Activated CD4-positive, alpha-beta T cell treated with anti-CD3 and anti-CD28 coated beads, Interleukin-2, amount 10 ng/mL, durations not matched to agents 24 days and 14 days (primary cell): Measurements from ENCODE around the gene PDS5A. TPM values are rescaled to one million over a fixed set of nuclear protein-coding genes. Genes with fewer than 3 reads are reported as not detected.

Experiments
- DNase-seq: peaks from one replicate; pipeline ENCODE4 v3.0.0; 2022
- H3K27ac Mint-ChIP-seq: one replicate; pipeline ENCODE4 v1.8.0; 2022; ENCODE audit warnings: mild to moderate bottlenecking, mixed read lengths
- H3K27me3 Mint-ChIP-seq: one replicate; pipeline ENCODE4 v1.8.0; 2022; ENCODE audit warnings: mixed read lengths
- H3K36me3 Mint-ChIP-seq: one replicate; pipeline ENCODE4 v1.8.0; 2022; ENCODE audit warnings: low read depth, mild to moderate bottlenecking, mixed read lengths
- H3K4me1 Mint-ChIP-seq: one replicate; pipeline ENCODE4 v1.8.0; 2021; ENCODE audit warnings: mixed read lengths
- H3K4me3 Mint-ChIP-seq: one replicate; pipeline ENCODE4 v1.8.0; 2022; ENCODE audit warnings: mild to moderate bottlenecking, moderate library complexity, mixed read lengths
- H3K9me3 Mint-ChIP-seq: one replicate; pipeline ENCODE4 v1.8.0; 2021; ENCODE audit warnings: mixed read lengths
- intact Hi-C: fragments of 100-400 bp; cut with micrococcal nuclease; formaldehyde crosslinking; loops from one replicate; pipeline ENCODE4 v1.15.1; 2023
- total RNA-seq: library from RNA; stranded (reverse); gene quantifications from 2 replicates; pipeline ENCODE4 v1.2.3, GENCODE V29; 2022

Gene PDS5A
- total RNA-seq, 1 donor from 2014 or later: 128 TPM

GRCh38 chr4:39941682-39942217 is 36.0 kb downstream of the PDS5A start:
- no peak overlapping the region for H3K27ac Mint-ChIP-seq
- no peak overlapping the region for H3K4me3 Mint-ChIP-seq
- H3K27me3 Mint-ChIP-seq: no peaks in the 10 kb centered on the region
- intact Hi-C loops: no loop called here
- H3K9me3 Mint-ChIP-seq: no peaks in the 10 kb centered on the region
- H3K4me1 Mint-ChIP-seq: peaks cover 30% of the 10 kb centered on the region
- DNase-seq: no peak
- peaks cover 14% of the 10 kb centered on the region for H3K36me3 Mint-ChIP-seq

GRCh38 chr4:39937683-39938268 is 39.9 kb downstream of the PDS5A start:
- peaks cover 39% of the 10 kb centered on the region for H3K4me1 Mint-ChIP-seq

GRCh38 chr4:39936565-39937418 is 40.9 kb downstream of the PDS5A start:
- Mint-ChIP-seq H3K4me1 (peaks cover 42% of the 10 kb centered on the region), H3K4me3 (no peak overlapping the region), H3K27me3 (no peaks in the 10 kb centered on the region)

More at GRCh38 chr4:39937683-39938268, 39.9 kb downstream of the PDS5A start:
- Mint-ChIP-seq H3K27ac (peak overlapping the region; percentile 35), H3K36me3 (peaks cover 22% of the 10 kb centered on the region), H3K27me3 (no peaks in the 10 kb centered on the region), H3K4me3 (no peak overlapping the region), H3K9me3 (no peaks in the 10 kb centered on the region)
- intact Hi-C loops: no loop called here
- DNase-seq: no peak

GRCh38 chr4:39933671-39934590 is 43.8 kb downstream of the PDS5A start:
- Mint-ChIP-seq H3K4me1 (peaks cover 42% of the 10 kb centered on the region), H3K27me3 (no peaks in the 10 kb centered on the region), H3K27ac (peak overlapping the region; percentile 37), H3K4me3 (peak overlapping the region; percentile 21), H3K9me3 (no peaks in the 10 kb centered on the region), H3K36me3 (peaks cover 29% of the 10 kb centered on the region)
- intact Hi-C loops: loop anchor here (2.0 kb wide), 1 partner anchor 43 kb away; the partner anchor contains the start of gene PDS5A
- DNase-seq: no peak

More at GRCh38 chr4:39936565-39937418, 40.9 kb downstream of the PDS5A start:
- Mint-ChIP-seq H3K36me3 (peaks cover 27% of the 10 kb centered on the region), H3K27ac (no peak overlapping the region), H3K9me3 (no peaks in the 10 kb centered on the region)
- intact Hi-C loops: no loop called here
- no peak for DNase-seq

- H3K4me1 Mint-ChIP-seq: peaks cover 41% of the 10 kb centered on the region
These were observed 44.8 kb downstream of the PDS5A start for GRCh38 chr4:39932776-39933402.

GRCh38 chr4:39931441-39931901 is 46.2 kb downstream of the PDS5A start:
- Mint-ChIP-seq H3K27ac (peak overlapping the region; percentile 68), H3K9me3 (no peaks in the 10 kb centered on the region), H3K4me3 (no peak overlapping the region), H3K27me3 (no peaks in the 10 kb centered on the region), H3K4me1 (peaks cover 30% of the 10 kb centered on the region), H3K36me3 (peaks cover 31% of the 10 kb centered on the region)
- no peak for DNase-seq
- intact Hi-C loops: no loop called here

More at GRCh38 chr4:39932776-39933402, 44.8 kb downstream of the PDS5A start:
- intact Hi-C loops: loop anchor here (2.0 kb wide), 1 partner anchor 44 kb away; the partner anchor contains the start of gene PDS5A
- no peaks in the 10 kb centered on the region for H3K9me3 Mint-ChIP-seq
- H3K36me3 Mint-ChIP-seq: peaks cover 28% of the 10 kb centered on the region
- DNase-seq: peak; percentile 81
- peak overlapping the region; percentile 65 for H3K27ac Mint-ChIP-seq
- H3K27me3 Mint-ChIP-seq: no peaks in the 10 kb centered on the region
- peak overlapping the region; percentile 34 for H3K4me3 Mint-ChIP-seq

- Mint-ChIP-seq H3K27me3 (no peaks in the 10 kb centered on the region), H3K4me3 (no peak overlapping the region), H3K9me3 (no peaks in the 10 kb centered on the region), H3K27ac (no peak overlapping the region), H3K4me1 (peaks cover 22% of the 10 kb centered on the region), H3K36me3 (peaks cover 39% of the 10 kb centered on the region)
- intact Hi-C loops: no loop called here
- DNase-seq: peak; percentile 34
These were observed 49.2 kb downstream of the PDS5A start for GRCh38 chr4:39928538-39928937.

GRCh38 chr4:39924014-39924413 is 53.7 kb downstream of the PDS5A start:
- Mint-ChIP-seq H3K27me3 (no peaks in the 10 kb centered on the region), H3K4me3 (no peak overlapping the region), H3K27ac (no peak overlapping the region), H3K36me3 (peaks cover 34% of the 10 kb centered on the region), H3K9me3 (no peaks in the 10 kb centered on the region), H3K4me1 (peaks cover 12% of the 10 kb centered on the region)
- peak; percentile 49 for DNase-seq
- intact Hi-C loops: no loop called here

GRCh38 chr4:39922399-39922798 is 55.3 kb downstream of the PDS5A start:
- intact Hi-C loops: no loop called here
- H3K4me3 Mint-ChIP-seq: no peak overlapping the region
- H3K36me3 Mint-ChIP-seq: peaks cover 29% of the 10 kb centered on the region

GRCh38 chr4:39913471-39913870 is 64.2 kb downstream of the PDS5A start:
- H3K4me1 Mint-ChIP-seq: no peaks in the 10 kb centered on the region
- H3K27ac Mint-ChIP-seq: no peak overlapping the region
- H3K36me3 Mint-ChIP-seq: peaks cover 32% of the 10 kb centered on the region
- no peaks in the 10 kb centered on the region for H3K27me3 Mint-ChIP-seq
- intact Hi-C loops: no loop called here
- H3K4me3 Mint-ChIP-seq: no peak overlapping the region
- H3K9me3 Mint-ChIP-seq: no peaks in the 10 kb centered on the region
- DNase-seq: no peak

More at GRCh38 chr4:39922399-39922798, 55.3 kb downstream of the PDS5A start:
- Mint-ChIP-seq H3K4me1 (peaks cover 10% of the 10 kb centered on the region), H3K9me3 (no peaks in the 10 kb centered on the region), H3K27me3 (no peaks in the 10 kb centered on the region), H3K27ac (no peak overlapping the region)
- DNase-seq: no peak

GRCh38 chr4:39910064-39910463 is 67.6 kb downstream of the PDS5A start:
- DNase-seq: no peak
- H3K36me3 Mint-ChIP-seq: peaks cover 44% of the 10 kb centered on the region
- H3K4me3 Mint-ChIP-seq: no peak overlapping the region
- no peaks in the 10 kb centered on the region for H3K9me3 Mint-ChIP-seq
- intact Hi-C loops: no loop called here
- H3K27ac Mint-ChIP-seq: no peak overlapping the region
- H3K27me3 Mint-ChIP-seq: no peaks in the 10 kb centered on the region
- H3K4me1 Mint-ChIP-seq: no peaks in the 10 kb centered on the region

GRCh38 chr4:39908284-39908683 is 69.4 kb downstream of the PDS5A start:
- Mint-ChIP-seq H3K4me3 (no peak overlapping the region), H3K9me3 (no peaks in the 10 kb centered on the region), H3K27me3 (no peaks in the 10 kb centered on the region), H3K36me3 (peaks cover 43% of the 10 kb centered on the region), H3K27ac (no peak overlapping the region), H3K4me1 (no peaks in the 10 kb centered on the region)
- no peak for DNase-seq
- intact Hi-C loops: loop anchor here (5.0 kb wide), 1 partner anchor 69 kb away; the partner anchor contains the start of gene PDS5A

GRCh38 chr4:39905656-39906055 is 72.1 kb downstream of the PDS5A start:
- intact Hi-C loops: loop anchor here (5.0 kb wide), 1 partner anchor 72 kb away; the partner anchor contains the start of gene PDS5A
- no peaks in the 10 kb centered on the region for H3K9me3 Mint-ChIP-seq
- H3K4me1 Mint-ChIP-seq: peaks cover 1% of the 10 kb centered on the region
- no peaks in the 10 kb centered on the region for H3K27me3 Mint-ChIP-seq
- H3K36me3 Mint-ChIP-seq: peaks cover 43% of the 10 kb centered on the region
- H3K4me3 Mint-ChIP-seq: no peak overlapping the region
- H3K27ac Mint-ChIP-seq: no peak overlapping the region
- DNase-seq: no peak
